Measurements from ENCODE around the gene LRRC28.

LRRC28 gene

DNA sequence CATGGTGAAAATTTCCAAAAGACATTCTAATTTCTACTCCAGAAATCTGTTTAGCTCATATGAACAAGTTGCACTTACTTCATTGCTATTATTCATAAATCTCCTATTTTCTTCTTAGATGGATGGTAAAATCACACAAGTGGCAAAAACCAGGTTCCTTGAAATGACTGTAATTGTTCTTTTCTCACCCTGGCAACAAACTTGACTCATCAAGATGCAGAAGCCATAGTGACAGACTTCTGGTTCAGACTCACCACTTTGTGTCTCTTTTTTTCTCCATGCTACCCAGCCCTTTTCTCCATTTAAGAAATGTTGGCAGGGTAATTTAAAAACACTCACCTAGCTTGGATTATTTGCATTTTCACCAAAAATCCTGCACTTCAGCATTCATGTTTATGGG lies 82.1 kb downstream of the LRRC28 start:
- H3K9me3 ChIP-seq: no peaks in the 10 kb centered on the region
- DNase-seq: no peak
- no peak overlapping the region for H3K27ac ChIP-seq
- no peaks in the 10 kb centered on the region for H3K4me1 ChIP-seq
- TF ChIP-seq, protein P1, sequence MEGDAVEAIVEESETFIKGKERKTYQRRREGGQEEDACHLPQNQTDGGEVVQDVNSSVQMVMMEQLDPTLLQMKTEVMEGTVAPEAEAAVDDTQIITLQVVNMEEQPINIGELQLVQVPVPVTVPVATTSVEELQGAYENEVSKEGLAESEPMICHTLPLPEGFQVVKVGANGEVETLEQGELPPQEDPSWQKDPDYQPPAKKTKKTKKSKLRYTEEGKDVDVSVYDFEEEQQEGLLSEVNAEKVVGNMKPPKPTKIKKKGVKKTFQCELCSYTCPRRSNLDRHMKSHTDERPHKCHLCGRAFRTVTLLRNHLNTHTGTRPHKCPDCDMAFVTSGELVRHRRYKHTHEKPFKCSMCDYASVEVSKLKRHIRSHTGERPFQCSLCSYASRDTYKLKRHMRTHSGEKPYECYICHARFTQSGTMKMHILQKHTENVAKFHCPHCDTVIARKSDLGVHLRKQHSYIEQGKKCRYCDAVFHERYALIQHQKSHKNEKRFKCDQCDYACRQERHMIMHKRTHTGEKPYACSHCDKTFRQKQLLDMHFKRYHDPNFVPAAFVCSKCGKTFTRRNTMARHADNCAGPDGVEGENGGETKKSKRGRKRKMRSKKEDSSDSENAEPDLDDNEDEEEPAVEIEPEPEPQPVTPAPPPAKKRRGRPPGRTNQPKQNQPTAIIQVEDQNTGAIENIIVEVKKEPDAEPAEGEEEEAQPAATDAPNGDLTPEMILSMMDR (IDR thresholded peaks at IDR 0.05): no peak
- no peaks in the 10 kb centered on the region for H3K27me3 ChIP-seq
- peaks cover 0 to 8% (median 6%) of the 10 kb centered on the region in 3 donors for H3K36me3 ChIP-seq
- intact Hi-C loops (cut with DNase I; ENCODE audit: low total_unique reads): no loop called here
- no peak overlapping the region for H3K4me3 ChIP-seq

DNA sequence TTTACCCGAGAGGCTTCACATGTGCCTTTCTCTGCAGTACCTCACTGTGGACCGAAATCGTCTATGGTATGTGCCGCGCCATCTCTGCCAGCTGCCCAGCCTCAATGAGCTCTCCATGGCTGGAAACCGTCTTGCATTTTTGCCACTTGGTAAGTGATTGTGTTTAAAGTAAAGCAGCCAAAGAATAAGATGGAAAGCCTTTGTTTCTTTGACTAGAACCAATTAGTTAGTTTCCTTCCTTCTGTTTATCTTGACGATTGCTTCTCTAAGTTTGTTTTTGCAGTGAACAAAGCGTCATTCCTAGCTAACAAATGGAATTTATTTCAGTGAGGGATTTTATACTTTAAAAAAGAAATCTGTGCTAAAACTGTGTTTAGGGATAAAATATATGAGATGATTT lies 82.7 kb downstream of the LRRC28 start:
- intact Hi-C loops (cut with DNase I; ENCODE audit: low total_unique reads): no loop called here
- no peaks in the 10 kb centered on the region for H3K9me3 ChIP-seq
- H3K4me1 ChIP-seq: no peaks in the 10 kb centered on the region
- TF ChIP-seq, protein P1 (IDR thresholded peaks at IDR 0.05): no peak
- no peak overlapping the region for H3K4me3 ChIP-seq
- H3K27ac ChIP-seq: no peak overlapping the region
- no peaks in the 10 kb centered on the region for H3K27me3 ChIP-seq
- no peak for DNase-seq
- H3K36me3 ChIP-seq: peaks cover 0 to 8% (median 6%) of the 10 kb centered on the region in 3 donors

DNA sequence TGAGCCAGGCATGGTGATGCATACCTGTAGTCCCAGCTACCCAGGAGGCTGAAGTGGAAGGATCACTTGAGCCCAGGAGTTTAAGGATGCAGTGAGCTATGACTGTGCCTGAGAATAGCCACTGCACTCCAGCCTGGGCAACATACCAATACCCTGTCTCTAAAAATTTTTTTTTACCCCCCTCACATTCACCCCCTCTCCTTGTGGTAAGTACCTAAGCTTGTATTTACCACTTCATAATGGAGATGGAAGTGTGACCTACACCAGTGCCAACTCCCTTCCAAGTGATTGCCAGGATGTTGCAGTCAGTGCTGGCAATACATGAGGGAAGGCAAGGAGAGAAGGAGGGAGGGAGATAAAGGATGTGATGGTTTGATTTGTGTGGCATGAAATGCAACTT lies 84.2 kb downstream of the LRRC28 start:
- no peaks in the 10 kb centered on the region for H3K9me3 ChIP-seq
- H3K27ac ChIP-seq: no peak overlapping the region
- no peaks in the 10 kb centered on the region for H3K27me3 ChIP-seq
- peaks cover 0 to 8% (median 6%) of the 10 kb centered on the region in 3 donors for H3K36me3 ChIP-seq
- no peak overlapping the region for H3K4me3 ChIP-seq
- TF ChIP-seq, protein P1 (IDR thresholded peaks at IDR 0.05): no peak
- intact Hi-C loops (cut with DNase I; ENCODE audit: low total_unique reads): no loop called here
- no peak for DNase-seq
- H3K4me1 ChIP-seq: no peaks in the 10 kb centered on the region

DNA sequence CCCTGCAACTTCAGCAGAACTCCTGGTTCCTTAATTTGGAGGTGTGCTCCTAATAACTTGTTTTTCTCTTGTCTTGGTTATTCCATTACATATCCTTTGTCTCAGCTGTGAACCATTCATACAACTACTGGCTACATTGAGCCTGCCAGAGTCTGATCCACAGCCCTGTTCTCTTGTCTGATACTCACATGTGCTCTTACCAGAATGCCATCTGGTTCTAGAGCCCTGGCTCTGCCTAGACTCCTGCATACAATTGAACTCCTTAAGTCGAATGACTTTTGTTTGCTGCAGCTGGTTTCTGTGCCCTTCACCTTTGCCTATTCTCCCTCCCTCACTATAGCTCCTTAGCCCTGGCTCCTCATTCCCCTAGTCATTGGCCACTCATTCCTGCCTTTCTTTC lies 85.5 kb downstream of the LRRC28 start:
- no peaks in the 10 kb centered on the region for H3K9me3 ChIP-seq
- TF ChIP-seq, protein P1 (IDR thresholded peaks at IDR 0.05): no peak
- H3K4me1 ChIP-seq: no peaks in the 10 kb centered on the region
- no peak overlapping the region for H3K27ac ChIP-seq
- intact Hi-C loops (cut with DNase I; ENCODE audit: low total_unique reads): no loop called here
- no peak for DNase-seq
- H3K27me3 ChIP-seq: no peaks in the 10 kb centered on the region
- H3K4me3 ChIP-seq: no peak overlapping the region
- peaks cover 0 to 8% (median 6%) of the 10 kb centered on the region in 3 donors for H3K36me3 ChIP-seq

DNA sequence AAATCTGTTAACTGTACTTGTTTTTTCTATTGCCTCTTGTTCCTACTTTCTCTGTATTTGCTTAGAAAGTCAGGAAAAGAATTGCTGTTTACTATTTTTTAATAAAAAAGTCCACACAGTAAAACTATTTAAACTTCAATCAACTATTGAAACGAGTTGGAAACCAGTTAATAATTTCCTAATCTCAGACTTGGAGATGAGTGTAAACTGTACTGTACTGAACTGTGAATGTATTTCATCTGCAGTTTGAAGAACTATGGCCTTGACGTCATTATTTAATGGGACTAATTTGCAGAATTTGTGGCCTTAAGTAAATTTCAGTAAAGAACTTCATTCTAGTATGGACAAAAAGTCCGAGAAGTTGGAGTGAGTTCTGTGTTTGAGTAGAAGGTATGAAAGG lies 89.1 kb downstream of the LRRC28 start:
- H3K4me1 ChIP-seq: no peaks in the 10 kb centered on the region
- no peak overlapping the region for H3K27ac ChIP-seq
- no peak for DNase-seq
- intact Hi-C loops (cut with DNase I; ENCODE audit: low total_unique reads): no loop called here
- no peaks in the 10 kb centered on the region for H3K27me3 ChIP-seq
- TF ChIP-seq, protein P1 (IDR thresholded peaks at IDR 0.05): no peak
- H3K9me3 ChIP-seq: no peaks in the 10 kb centered on the region
- H3K36me3 ChIP-seq: peaks cover 0 to 8% (median 0%) of the 10 kb centered on the region in 3 donors
- no peak overlapping the region for H3K4me3 ChIP-seq

DNA sequence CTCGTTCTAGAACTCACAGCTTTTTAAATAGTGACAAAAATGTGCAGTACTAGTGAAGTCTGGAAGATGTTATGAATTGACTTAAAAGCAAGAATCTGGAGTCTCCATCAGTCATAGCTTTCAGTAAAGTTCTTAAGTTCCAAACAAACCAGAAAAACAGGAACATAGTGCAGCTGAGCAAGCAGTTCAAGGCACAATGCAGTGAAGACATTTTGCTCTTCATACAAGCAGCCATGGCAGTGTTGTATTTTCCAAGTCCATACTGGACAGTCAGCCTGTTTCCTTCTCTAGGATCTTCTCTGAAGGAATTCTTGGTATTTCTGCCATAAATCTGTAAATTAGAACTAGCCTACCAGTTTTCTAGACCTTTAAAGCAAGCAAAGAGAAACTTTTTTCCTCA lies 90.5 kb downstream of the LRRC28 start:
- no peaks in the 10 kb centered on the region for H3K4me1 ChIP-seq
- intact Hi-C loops (cut with DNase I; ENCODE audit: low total_unique reads): no loop called here
- no peak overlapping the region for H3K27ac ChIP-seq

More for the DNA sequence above, 90.5 kb downstream of the LRRC28 start:
- Histone ChIP-seq H3K4me3 (no peak overlapping the region), H3K27me3 (no peaks in the 10 kb centered on the region), H3K9me3 (no peaks in the 10 kb centered on the region), H3K36me3 (peaks cover 0 to under 1% (median 0%) of the 10 kb centered on the region in 3 donors)
- DNase-seq: no peak
- TF ChIP-seq, protein P1 (IDR thresholded peaks at IDR 0.05): no peak

All from tibial artery (tissue), 4 donors.